ENCODE measurements around the gene RHOA. TPM values are rescaled to one million over a fixed set of nuclear protein-coding genes. Genes with fewer than 3 reads are reported as not detected.
A peak's percentile ranks its signal among the peaks of the same experiment; 100 is the strongest.

RHOA gene
- total and polyA plus RNA-seq, 2 donors (not counting 1 experiment from before 2014, with no cell fraction given), result 548 to 1,002 TPM

DNA sequence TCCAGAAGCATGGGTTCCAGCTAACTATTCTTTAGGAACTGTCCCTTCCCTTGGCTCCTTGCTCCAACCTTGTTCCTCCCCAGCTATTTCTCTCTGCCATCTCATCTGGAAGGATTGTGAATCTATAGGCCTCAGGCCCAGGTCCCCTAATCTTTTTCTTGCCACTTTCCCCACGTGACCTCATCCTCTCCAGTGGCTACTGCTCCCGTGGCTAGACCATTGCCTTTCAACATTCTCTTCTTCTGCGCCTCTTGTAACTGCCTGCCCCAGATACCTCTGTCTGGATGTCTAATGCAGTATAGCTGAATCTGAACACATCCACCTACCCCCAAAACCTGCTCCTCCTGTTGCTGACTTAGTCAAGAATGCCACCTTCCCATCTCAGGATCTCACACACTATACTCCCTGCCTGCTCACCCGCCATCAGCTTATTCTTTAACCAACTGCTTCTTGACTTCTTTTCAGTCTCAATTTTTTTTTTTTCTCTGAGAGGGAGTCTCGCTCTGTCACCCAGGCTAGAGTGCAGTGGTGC, 58.8 kb downstream of the RHOA start:
- DNase-seq (ENCODE audit: low read depth in 2 of 2), result no peak
- H3K9ac ChIP-seq (ENCODE audit: insufficient read depth, low read length), result no peak overlapping the region
- H3K27ac ChIP-seq (ENCODE audit: insufficient read depth, low read length), result peak overlapping the region; percentile 31
- H3K4me2 ChIP-seq (ENCODE audit: extremely low read depth, insufficient read depth, low read length), result no peak overlapping the region
- peaks cover 16% of the 10 kb centered on the region for H3K79me2 ChIP-seq (ENCODE audit: control insufficient read depth, insufficient read depth, low read length)
- no peak overlapping the region for H2AFZ ChIP-seq (ENCODE audit: low read length)
- peaks cover 10% of the 10 kb centered on the region for H3K36me3 ChIP-seq (ENCODE audit: control insufficient read depth, insufficient read depth, low read length)
- TF ChIP-seq, protein P1, sequence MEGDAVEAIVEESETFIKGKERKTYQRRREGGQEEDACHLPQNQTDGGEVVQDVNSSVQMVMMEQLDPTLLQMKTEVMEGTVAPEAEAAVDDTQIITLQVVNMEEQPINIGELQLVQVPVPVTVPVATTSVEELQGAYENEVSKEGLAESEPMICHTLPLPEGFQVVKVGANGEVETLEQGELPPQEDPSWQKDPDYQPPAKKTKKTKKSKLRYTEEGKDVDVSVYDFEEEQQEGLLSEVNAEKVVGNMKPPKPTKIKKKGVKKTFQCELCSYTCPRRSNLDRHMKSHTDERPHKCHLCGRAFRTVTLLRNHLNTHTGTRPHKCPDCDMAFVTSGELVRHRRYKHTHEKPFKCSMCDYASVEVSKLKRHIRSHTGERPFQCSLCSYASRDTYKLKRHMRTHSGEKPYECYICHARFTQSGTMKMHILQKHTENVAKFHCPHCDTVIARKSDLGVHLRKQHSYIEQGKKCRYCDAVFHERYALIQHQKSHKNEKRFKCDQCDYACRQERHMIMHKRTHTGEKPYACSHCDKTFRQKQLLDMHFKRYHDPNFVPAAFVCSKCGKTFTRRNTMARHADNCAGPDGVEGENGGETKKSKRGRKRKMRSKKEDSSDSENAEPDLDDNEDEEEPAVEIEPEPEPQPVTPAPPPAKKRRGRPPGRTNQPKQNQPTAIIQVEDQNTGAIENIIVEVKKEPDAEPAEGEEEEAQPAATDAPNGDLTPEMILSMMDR (conservative IDR thresholded peaks at IDR 0.05 in 1 of 2, IDR thresholded peaks at IDR 0.05 in 1 of 2; ENCODE audit: low read depth in 1 of 2, low read length in 2 of 2), result no peak
- TF ChIP-seq EZH2 (IDR thresholded peaks at IDR 0.05; ENCODE audit: low read length, missing control alignments), result no peak
- H3K9me3 ChIP-seq (ENCODE audit: control insufficient read depth, insufficient read depth, low read depth, low read length), result no peaks in the 10 kb centered on the region
- H3K27me3 ChIP-seq (ENCODE audit: control insufficient read depth, insufficient read depth, low read length), result no peaks in the 10 kb centered on the region
- peaks cover 15% of the 10 kb centered on the region for H3K4me1 ChIP-seq (ENCODE audit: control insufficient read depth, extremely low read depth, insufficient read depth, low read length)
- no peaks in the 10 kb centered on the region for H4K20me1 ChIP-seq (ENCODE audit: control insufficient read depth, extremely low read depth, insufficient read depth, low read length)
- no peak overlapping the region for H3K4me3 ChIP-seq (replicated peaks in 1 of 4; ENCODE audit: control extremely low read depth in 1 of 4, insufficient read depth in 1 of 4, low read depth in 3 of 4, low read length in 4 of 4)

DNA sequence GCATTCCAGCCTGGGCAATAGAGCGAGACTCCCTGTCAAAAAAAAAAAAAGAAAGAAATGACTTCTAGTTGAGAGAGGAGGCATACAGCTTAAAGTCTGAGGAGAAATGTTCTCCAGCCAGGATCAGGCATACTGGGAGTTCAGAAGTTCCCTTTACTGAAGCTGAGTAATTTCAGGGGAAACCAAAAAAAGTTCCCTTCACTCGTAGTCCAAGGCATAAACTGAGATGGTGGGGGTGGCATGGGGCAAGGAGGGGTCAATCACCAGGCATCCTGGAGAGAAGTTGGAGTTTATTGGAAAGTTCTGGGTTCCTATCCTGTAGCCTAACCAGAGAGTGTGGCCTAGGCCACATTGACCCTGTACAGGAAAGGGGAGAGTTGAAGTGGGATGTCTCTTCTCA, 59.5 kb downstream of the RHOA start:
- Histone ChIP-seq H3K4me3 (replicated peaks in 1 of 4; ENCODE audit: control extremely low read depth in 1 of 4, insufficient read depth in 1 of 4, low read depth in 3 of 4, low read length in 4 of 4) (no peak overlapping the region), H3K79me2 (ENCODE audit: control insufficient read depth, insufficient read depth, low read length) (peaks cover 13% of the 10 kb centered on the region), H3K9ac (ENCODE audit: insufficient read depth, low read length) (no peak overlapping the region), H2AFZ (ENCODE audit: low read length) (no peak overlapping the region), H3K4me2 (ENCODE audit: extremely low read depth, insufficient read depth, low read length) (no peak overlapping the region), H3K36me3 (ENCODE audit: control insufficient read depth, insufficient read depth, low read length) (peaks cover 7% of the 10 kb centered on the region), H3K9me3 (ENCODE audit: control insufficient read depth, insufficient read depth, low read depth, low read length) (no peaks in the 10 kb centered on the region), H3K27me3 (ENCODE audit: control insufficient read depth, insufficient read depth, low read length) (no peaks in the 10 kb centered on the region), H4K20me1 (ENCODE audit: control insufficient read depth, extremely low read depth, insufficient read depth, low read length) (no peaks in the 10 kb centered on the region), H3K4me1 (ENCODE audit: control insufficient read depth, extremely low read depth, insufficient read depth, low read length) (peaks cover 15% of the 10 kb centered on the region), H3K27ac (ENCODE audit: insufficient read depth, low read length) (peak overlapping the region; percentile 72)
- no peak for TF ChIP-seq EZH2 (IDR thresholded peaks at IDR 0.05; ENCODE audit: low read length, missing control alignments)
- no peak for DNase-seq (ENCODE audit: low read depth in 2 of 2)

DNA sequence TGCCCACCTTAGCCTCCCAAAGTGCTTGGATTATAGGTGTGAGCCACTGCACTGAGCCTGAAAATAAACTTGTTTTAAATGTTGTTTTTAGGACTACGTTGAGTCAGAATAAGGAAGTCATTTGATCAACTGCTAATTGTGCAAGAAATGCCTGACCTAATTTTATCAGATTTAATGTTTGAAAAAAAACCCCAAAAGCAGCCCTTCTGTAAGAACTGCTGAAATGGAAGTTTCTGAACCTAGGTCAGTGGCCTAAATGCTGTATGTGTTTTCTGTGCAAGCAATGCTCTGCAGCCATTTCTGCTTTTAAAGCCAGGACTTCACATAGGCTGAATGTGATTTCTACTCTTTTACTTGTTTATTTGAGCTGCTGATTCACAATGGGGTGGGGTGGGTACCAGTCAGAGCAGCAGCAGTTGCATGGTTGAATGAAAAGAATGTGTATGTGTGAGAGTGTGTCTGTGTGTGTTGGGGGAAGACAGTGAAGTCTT, 60.2 kb downstream of the RHOA start:
- Histone ChIP-seq H3K9ac (ENCODE audit: insufficient read depth, low read length) (no peak overlapping the region), H3K79me2 (ENCODE audit: control insufficient read depth, insufficient read depth, low read length) (peaks cover 8% of the 10 kb centered on the region), H3K4me1 (ENCODE audit: control insufficient read depth, extremely low read depth, insufficient read depth, low read length) (peaks cover 15% of the 10 kb centered on the region), H3K9me3 (ENCODE audit: control insufficient read depth, insufficient read depth, low read depth, low read length) (no peaks in the 10 kb centered on the region), H4K20me1 (ENCODE audit: control insufficient read depth, extremely low read depth, insufficient read depth, low read length) (no peaks in the 10 kb centered on the region), H3K4me2 (ENCODE audit: extremely low read depth, insufficient read depth, low read length) (peak overlapping the region; percentile 70), H2AFZ (ENCODE audit: low read length) (no peak overlapping the region), H3K4me3 (replicated peaks in 1 of 4; ENCODE audit: control extremely low read depth in 1 of 4, insufficient read depth in 1 of 4, low read depth in 3 of 4, low read length in 4 of 4) (no peak overlapping the region), H3K27me3 (ENCODE audit: control insufficient read depth, insufficient read depth, low read length) (no peaks in the 10 kb centered on the region), H3K27ac (ENCODE audit: insufficient read depth, low read length) (peak overlapping the region; percentile 72), H3K36me3 (ENCODE audit: control insufficient read depth, insufficient read depth, low read length) (peaks cover 6% of the 10 kb centered on the region)
- TF ChIP-seq, protein P1 (conservative IDR thresholded peaks at IDR 0.05 in 1 of 2, IDR thresholded peaks at IDR 0.05 in 1 of 2; ENCODE audit: low read depth in 1 of 2, low read length in 2 of 2), result no peak
- TF ChIP-seq EZH2 (IDR thresholded peaks at IDR 0.05; ENCODE audit: low read length, missing control alignments), result no peak
- DNase-seq (ENCODE audit: low read depth in 2 of 2), result peak; percentile 90 to 91

Measured in fibroblast of lung (primary cell).